H4 (cell line): ENCODE data around the gene COL4A2. TPM values are rescaled to one million over a fixed set of nuclear protein-coding genes. Genes with fewer than 3 reads are reported as not detected.

Experiments used
- DNase-seq: peaks from one replicate; pipeline ENCODE4 v3.0.0-alpha.2; 2015; ENCODE audit warnings: low spot score
- total RNA-seq: library from RNA; depleted of rRNA; stranded (reverse); fragments of >200 nt; shearing (Covaris generic); gene quantifications from 2 replicates; pipeline ENCODE4 v1.2.3, GENCODE V29; 2014

Gene COL4A2
- total RNA-seq, 1 experiment from 2014 or later = 20.4 TPM

DNA sequence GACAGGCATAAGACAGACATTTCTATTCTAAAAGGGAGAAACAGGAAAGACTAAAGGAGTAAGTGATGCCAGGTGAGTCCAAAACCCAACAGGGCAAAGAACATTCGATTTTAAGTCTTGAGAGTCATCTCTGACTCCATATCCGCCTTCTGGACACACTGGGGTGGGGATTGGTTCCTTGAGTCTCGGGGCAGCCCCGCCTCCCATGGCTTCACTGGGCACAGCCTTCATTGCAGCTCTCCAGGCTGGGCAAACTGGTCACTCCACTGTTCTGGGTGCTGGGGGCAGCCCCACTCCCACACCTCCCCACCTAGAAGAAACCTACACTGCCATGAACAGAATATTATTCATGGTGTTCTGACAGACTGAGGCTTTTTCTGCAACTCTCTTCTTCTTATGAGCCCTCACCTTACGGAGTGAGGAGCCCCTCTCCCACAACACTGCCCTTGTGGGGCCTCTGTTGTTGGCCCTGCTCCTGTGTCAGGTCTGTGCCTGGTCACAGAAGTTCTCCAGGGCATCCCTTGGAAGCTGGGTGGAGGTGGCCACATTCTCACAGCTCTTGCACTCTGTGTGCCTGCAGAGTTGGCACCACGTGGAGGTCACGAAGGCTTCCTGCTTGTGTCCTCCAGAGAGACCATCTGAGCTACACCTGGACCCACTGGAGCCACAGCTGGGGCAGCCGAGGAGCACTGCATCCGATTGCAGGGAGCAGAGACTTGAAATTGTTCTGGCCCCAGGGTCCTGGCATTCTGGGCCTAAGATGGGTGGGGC lies 95.4 kb downstream of the COL4A2 start:
- DNase-seq = no peak

DNA sequence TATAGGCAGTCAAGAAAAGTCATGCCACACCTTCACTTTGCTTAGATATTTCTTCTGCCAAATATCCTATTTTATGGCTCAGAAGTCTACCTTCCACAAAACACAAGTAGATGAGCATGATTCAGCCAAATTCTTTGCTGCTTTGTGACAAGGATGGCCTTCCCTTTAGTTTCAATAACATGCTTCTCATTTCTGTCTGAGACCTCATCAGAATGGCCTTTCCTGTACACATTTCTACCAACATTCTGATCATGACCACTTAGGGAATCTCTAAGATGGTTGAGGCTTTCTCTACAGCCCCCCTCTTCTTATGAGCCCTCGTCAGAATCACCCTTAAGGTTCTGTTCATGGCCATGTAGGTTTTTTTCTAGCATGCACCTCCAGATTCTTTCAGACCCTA lies 96.2 kb downstream of the COL4A2 start:
- DNase-seq = no peak

DNA sequence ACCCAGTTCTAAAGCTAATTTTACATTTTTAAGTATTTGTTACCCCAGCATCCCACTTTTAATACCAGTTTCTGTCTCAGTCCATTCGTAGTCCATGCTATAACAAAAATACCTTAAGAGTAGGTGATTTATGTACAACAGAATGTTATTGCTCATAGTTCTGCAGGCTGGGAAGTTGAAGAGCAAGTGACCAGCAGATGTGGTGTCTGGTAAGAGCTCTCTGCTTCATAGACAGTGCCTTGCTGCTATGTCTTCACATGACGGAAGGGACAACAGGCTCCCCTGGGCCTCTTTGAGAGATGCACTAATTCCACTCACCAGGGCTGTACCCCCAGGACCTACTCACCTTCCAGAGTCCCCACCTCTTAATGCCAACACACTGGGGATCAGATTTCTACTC lies 96.6 kb downstream of the COL4A2 start:
- no peak for DNase-seq

DNA sequence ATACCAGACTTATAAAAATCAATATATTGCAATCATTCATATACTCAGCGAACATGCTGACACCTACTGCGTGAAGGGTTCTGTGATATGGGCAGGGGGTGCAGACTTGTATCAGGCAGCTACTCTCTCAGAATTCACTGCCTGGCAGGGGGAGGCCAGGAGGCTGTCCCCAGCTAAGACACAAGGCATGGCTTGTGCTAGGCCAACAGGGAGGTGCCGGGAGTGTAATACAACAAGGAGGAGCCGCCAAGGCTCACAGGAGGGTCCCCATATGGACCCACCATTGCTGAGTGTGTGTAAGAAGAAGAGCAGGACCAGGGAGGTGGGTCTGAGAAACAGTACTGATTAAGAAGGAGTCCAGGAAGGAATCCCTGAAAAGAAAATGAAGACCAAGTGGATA lies 97.2 kb downstream of the COL4A2 start:
- no peak for DNase-seq

DNA sequence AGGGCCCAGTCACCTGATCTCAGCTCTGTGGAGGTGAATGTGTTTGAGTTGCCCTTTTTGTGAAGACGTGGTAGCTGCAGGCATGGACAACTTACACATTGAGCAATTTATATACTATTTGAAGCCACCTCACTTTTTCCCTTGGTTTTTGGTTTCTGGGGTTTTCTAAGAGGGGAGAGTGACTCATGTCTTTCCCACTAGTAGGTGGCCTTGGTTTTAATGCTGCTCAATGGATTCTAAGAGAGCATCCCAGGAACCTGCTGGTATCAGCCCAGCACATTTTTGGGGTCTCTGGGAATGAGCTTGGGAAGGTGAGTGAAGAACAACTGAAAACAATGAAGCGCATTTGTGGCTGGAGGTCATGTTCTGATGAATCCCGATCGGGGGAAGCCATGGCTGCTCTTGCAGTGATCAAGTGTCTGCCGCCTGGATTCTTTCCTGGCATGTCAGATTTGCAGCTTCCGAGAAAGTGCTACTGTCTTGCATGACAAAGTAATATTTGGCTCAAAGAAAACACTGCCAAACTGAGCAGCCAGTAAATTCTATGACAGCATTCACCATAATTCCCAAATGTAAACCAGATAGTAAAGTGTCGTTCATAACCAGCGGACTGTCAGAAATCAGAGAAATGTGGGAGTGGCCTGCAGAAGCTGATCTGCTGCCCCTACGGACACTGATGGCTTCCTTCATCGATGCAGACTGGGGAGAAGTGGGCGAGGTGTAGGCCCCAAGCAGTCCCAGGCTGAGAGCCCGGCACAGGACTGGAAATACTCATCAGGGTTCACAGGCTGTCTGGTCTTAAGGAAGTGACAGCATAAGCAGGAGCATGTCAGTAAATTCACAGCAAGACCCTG lies 98.7 kb downstream of the COL4A2 start:
- peak; percentile 30 for DNase-seq

DNA sequence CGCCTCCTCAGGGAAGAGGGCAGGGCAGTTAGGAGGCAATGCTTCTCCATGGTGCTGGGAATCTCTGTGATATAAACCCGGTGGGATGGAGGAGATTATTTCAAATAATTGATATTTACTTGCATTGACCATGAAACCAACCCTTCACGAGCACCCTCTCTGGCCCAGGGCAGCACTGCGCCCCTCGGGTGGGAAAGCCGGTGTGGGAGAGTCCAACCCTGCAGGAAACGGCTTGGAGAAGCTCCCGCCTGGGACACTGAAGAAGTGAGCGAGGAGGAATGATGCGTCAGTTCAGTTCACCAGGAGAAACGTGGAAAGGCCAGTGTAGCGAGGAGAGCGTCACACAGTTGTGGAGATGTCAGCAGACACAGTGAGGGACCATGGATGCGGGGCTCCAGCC lies 99.9 kb downstream of the COL4A2 start:
- no peak for DNase-seq

DNA sequence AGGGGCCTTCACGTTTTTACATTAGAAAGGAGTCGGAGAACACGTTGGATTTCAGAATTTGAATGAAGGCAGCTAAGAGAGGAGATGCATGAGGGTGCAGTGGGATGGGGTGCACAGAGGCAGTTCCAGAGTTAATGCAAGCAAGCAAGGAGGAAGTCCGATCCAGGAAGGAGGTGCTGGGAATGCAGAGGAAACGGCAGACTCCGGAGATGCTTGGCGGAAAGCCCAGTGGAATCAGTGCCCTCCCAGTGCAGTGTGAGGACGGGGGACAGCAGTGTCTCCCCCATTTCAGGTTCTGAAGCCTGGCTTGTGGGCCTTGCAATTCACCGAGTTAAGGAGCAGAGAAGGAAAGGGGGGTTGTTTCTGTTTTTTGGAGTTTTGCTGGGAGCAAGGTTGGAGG lies 100.4 kb downstream of the COL4A2 start:
- DNase-seq = no peak

DNA sequence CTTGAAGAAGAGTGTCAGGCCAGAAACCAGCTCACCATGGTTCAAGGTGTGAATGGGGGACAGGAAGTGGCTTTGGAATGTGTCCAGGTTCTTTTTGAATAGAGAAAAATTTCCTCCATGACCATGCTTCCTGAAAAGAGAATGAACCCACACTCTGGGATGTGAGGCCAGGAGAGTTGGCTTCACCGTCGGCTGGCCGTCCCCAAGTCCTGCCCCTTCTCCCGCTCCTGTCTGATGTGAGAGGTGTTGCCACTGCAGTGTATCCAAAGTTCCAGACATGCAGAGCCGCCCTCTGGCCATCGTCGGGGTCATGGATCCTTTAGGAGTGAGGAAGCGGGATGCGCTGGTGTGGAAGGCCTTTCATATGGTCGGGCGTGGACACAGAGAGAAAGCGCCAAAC lies 101.2 kb downstream of the COL4A2 start:
- DNase-seq = no peak

DNA sequence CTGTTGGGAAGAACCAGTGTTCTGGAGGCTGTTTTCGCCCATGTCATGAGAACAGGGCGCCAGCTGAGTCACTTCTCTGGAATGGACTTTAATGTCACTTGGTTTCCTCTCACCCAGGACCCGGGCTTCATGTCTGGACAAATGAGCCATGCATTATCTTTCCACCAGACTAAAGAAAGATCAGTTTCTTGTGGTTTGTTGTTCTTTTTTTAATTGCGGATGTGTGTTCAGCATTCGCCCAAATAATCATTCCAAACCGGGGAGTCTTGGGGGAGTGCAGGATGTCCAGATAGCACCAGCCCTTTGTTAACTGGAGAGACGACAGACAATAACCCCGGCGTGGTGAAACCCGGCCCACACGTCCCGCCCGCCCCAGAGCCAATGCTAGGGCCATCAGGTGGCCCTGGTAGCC lies 102.5 kb downstream of the COL4A2 start:
- DNase-seq = peak; percentile 65

DNA sequence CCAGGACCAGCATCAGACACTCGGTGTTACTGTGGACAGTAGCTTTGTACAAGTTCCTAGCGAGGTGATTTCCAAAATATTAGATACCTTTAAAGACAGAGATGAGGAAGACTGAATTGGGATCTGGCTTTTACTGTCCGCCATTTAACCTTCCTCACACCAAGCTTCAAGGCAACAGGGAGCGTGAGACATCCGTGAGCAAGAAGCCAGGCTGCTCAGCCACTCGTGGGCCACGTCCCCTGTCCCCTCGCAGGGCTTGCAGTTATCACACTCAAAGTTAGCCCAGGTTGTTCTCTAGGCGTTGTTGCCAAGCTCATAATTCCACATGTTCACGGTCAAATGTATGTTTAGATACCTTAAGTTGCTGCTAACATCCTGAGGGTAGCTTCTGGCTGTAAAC lies 102.9 kb downstream of the COL4A2 start:
- DNase-seq = no peak

DNA sequence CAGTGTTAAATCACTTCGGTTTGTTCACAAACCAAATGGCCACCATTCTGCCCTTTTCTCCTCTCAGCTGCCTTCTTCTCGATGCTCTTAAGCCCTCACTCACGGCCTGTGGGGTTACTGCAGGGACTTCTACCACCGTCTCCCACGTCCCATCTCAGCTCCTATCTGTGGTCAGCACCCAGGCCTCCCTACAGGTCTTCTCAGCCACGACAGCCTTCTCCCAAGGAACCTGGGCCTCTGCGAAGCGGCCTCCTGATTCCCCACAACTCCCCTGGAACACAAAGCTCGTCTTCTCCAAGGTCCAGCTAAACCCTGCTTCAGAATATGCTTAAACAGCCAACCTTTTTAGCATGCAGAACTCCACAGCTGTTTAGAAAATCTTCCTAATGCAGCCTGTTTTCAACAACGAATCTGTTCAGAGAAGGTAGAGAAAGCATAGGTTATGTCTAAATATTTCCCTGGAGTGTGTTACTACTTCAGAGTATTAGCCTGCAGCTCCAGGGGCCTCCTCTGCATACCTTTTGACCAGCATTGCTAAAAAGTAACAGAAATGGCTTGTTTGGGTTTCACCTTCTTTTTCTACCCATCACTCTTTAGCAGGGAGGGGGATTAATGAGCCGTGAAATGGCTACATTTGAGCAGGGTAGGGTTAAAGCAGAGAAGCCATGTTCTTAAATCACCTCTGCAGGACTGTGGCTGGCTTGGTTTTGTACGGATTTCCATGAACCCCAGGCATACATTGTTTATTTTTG lies 104.0 kb downstream of the COL4A2 start:
- no peak for DNase-seq

DNA sequence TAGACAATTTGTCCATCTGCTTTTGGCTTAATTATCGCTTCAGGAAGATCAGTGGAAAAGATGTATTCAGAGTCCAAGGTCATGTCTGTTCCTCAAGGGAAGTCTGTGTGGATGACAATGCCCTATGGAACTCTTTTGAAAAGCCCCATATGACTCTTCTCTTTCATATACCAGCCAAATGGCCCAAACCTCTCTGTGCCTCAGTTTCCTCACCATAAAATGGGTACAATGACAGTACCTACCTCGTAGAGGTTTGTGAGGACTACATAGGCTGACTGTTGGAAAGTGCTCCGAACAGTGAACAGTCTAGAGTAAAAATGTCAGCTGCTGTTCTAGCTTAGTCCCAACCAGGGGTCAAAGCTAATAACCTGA lies 104.6 kb downstream of the COL4A2 start:
- DNase-seq = no peak

DNA sequence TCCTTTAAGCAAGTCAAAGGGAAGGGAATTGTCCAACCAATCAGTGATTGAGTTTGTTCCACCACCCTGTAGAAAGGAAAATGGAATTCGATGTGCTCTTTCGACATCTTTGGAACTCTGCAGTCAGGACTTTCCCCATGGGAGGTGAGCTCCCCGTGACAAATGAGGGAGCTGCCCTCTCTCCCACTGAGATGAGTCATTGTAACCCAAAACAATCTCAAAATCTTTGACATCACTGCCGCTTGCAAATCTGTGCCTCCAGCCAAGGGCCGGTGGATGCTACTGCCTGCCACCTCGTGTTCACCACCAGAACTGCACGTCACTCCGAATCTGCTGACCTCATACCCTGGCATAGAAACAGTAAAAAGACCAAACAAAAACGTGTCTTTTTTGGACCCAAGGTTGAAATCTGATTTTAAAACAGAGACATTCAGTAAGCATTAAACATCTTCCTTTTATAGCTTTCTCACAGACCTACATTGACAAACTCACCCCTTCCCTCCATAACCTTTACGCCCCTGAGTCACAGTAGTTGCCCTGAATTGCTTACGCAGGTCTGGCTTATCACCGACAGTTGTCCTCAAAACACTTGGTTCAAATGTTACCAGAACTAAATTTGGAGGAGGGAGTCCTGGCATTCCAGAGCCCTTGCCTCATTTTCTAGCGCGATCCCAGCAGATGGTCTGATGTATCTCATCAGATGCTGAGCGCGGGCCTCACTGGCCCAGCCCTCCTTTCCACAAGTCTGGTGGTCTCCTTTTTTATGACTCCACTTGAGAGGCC lies 105.2 kb downstream of the COL4A2 start:
- peak; percentile 96 for DNase-seq

DNA sequence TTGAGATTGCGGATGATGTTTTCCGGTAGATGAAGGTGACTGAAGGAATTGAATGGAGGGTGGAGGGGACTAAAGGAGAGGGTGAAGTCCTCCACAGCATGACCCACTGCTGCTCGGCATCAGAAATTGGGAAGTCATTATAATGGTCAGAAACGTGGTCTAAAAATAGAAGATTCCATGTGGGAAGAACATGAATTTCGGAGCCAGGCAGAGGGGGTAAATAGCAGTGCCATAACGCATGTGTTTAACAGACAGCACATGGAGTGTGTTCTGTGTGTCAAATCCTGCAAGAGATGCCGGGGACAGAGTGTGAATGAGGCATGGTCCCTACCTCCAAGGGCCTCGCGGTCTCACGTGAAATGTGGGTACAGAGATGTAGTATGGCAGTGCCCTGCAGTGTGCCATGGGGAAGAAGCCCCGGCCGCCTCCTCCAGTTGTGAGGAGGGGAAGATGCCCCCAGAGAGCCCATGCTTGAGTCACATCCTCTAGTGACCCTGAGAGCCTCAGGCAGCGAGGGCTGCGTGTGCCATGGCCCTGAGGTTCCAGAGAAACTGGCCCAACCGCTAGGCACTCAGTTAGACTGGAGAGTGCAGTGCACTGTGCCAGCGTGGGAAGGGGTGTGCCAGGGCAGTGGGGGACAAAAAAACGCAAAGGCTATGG lies 106.1 kb downstream of the COL4A2 start:
- no peak for DNase-seq

DNA sequence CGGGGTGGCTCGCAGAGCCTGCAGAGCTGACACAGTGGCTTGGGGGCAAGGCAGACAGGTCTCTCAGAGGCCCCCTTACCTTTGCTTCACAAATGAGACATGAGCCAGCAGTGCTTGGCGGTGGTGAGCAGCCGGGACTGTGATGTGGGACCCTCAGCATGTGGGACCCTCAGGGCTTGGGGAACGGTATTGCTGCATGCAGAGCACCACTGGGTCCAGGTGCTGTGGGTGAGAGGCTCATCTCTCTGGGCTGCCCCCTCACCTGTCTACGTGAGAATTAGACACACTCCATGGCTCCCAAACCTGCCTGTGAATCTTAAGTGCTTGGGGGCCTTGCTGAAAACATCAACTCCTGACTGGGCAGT lies 106.6 kb downstream of the COL4A2 start:
- DNase-seq = no peak

DNA sequence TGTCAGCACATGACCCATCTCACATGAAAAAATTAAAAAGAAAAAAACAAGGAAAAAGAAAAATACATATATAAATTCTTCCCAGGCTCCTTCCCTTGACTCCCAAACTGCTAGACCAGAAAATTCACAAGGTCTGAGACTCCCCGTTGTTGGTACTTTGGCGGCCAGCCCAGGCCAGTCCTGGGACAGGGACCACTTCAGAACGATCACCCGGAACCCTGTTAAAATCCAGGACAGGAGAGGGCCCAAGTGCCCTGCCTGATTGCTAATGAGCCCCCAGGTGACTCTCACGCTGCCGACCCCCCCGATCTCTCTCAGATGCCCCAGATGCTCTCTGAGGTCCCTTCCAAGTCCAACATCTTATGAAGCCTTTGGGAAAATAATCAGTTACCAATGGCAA lies 107.2 kb downstream of the COL4A2 start:
- no peak for DNase-seq

DNA sequence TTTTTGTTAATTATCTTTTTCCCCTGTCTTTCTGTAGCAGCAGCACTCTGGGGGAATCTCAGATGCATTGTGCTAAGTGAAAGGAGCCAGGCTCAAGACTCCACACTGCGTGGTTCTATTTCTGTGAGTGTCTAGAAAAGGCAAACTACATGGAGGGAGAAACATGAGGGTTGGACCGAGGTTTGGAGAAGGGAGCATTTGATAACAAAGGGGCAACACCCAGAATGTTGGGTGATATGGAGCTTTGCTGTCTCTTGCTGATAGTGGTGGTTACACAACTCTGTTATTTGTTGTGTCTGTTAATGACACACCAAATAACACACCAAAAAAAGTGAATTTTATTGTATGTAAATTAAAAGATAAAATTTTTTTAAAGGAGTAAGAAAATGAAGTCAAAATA lies 107.8 kb downstream of the COL4A2 start:
- no peak for DNase-seq

DNA sequence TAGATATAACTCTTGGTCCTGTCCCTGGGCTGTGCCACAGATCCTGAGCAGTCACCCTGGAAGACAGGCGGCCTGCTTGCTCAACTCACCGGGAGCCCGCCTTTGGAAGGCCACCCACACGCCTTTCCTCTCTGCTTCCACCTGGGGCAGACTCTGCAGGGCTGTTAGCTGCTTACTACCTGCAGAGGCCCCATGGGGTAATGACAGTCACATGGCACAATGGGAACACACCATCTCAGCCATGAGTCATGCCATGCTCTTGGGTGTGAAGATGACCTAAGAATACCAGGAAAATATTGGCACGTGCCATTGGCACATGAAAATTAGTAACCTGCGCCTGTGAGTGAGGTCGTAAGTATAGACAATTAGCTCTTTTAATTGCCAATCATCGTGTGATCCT lies 108.6 kb downstream of the COL4A2 start:
- DNase-seq = peak; percentile 55

DNA sequence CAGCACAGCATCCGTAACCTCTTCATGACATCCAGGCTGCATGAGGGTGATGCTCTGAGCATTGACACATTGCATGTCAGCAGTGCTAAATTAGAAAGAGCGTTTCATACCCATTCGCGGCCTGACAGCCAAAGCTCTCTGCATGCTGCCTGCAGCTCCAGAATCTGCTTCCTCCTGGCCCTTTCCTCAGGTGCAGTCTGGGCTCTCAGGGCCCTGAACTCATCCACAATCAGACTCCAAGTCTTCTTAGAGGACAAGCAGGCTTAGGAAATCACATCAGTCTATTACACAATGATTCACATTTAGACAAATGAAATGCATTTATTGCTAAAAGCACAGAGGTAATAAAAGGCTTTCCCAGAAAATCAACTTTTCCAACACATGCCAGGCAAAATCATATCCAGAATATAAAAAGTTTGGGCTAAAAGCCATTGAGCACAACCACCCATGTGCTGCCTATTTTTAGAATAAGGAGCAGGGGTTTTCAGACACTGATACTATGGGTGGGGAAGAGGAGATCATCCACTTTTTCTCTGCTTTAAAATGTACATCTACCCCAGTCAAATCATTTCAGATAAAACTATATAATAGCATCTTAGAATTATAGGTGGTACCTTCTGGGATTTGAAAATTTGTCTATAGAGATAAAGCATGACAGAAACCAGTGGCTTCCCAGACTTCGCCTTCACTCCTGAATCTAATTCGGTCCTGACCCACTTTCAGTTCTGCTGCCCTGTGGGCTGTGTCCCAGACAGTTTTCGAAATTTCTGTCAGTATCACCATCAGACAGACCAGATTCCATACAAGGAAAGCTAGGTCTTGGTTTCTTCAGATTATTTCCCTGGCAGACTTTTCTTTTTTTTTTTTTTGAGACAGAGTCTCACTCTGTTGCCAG lies 109.3 kb downstream of the COL4A2 start:
- no peak for DNase-seq

DNA sequence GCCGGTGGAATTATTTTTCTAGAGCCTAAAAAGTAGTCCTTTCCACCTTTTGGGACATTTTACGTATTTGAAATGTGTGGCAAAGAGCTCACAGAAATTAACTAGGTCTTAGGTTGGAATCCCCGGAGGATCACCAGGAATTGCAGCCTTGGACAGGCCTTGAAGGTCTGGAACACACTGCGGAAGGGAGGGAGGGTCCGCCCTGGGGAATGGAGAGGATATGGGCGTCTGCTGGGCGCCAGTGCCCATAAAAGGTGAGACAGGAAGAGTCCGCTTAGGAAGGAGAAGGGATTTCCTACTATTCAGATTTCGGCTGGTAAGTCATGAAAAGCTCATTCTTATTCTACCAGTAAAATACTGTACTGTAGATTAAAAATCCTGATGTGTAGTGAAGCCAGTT lies 111.9 kb downstream of the COL4A2 start:
- DNase-seq = no peak
